Right lobe of liver (tissue), 6 donors: Measurements from ENCODE around the gene IPPK. TPM values are rescaled to one million over a fixed set of nuclear protein-coding genes. Genes with fewer than 3 reads are reported as not detected.
"Not testable (repeated sequence)": the region's sequence is repeated elsewhere in the genome, so short reads cannot be mapped to it uniquely, and the experiment has no call there.

ENCODE experiments used
- ATAC-seq, 4 donors: fragments of 200-7000 bp; cut with Tn5 transposase; one replicate each; pipeline ENCODE4 v1.9.1; 2020; ENCODE audit warnings: mild to moderate bottlenecking in 4 of 4, moderate library complexity in 4 of 4
- DNase-seq, 3 donors: peaks; one replicate each; pipeline ENCODE4 v3.0.0-alpha.2; 2020
- H3K27ac ChIP-seq, 3 donors: fragments of 200-600 bp; one replicate each; pipeline ENCODE4 v1.8.0; 2022
- H3K27me3 ChIP-seq, 2 donors: fragments of 200-600 bp; one replicate each; pipeline ENCODE4 v1.8.0; 2022
- H3K36me3 ChIP-seq, 4 donors: fragments of 200-600 bp; sonication (generic) in 1 of 4; one replicate each; pipeline versions ENCODE4 v1.5.1 to v1.8.0; 2017 to 2022; ENCODE audit warnings: control low read depth in 1 of 4
- H3K4me1 ChIP-seq, 4 donors: fragments of 200-600 bp; sonication (generic) in 1 of 4; one replicate each; pipeline versions ENCODE4 v1.5.1 to v1.8.0; 2017 to 2022; ENCODE audit warnings: control low read depth in 1 of 4
- H3K4me3 ChIP-seq, 3 donors: fragments of 200-600 bp; one replicate each; pipeline ENCODE4 v1.8.0; 2022
- H3K9me3 ChIP-seq, 4 donors: fragments of 200-600 bp; sonication (generic) in 1 of 4; one replicate each; pipeline versions ENCODE4 v1.5.1 to v1.8.0; 2017 to 2022; ENCODE audit warnings: control low read depth in 1 of 4
- CTCF ChIP-seq, 4 donors: fragments of 200-600 bp in 3 of 4; fragments of 450-650 bp in 1 of 4; IDR thresholded peaks; one replicate each; pipeline versions ENCODE4 v1.5.1 to v1.8.0; 2016 to 2022; ENCODE audit warnings: antibody characterized with exemption in 4 of 4, mild to moderate bottlenecking in 2 of 4
- POLR2A ChIP-seq: fragments of 450-650 bp; IDR thresholded peaks from one replicate; pipeline ENCODE4 v1.6.1; 2017; ENCODE audit warnings: antibody characterized with exemption, mild to moderate bottlenecking
- WGBS: methylation state at CpG from one replicate; pipeline ENCODE4 v1.1.6; 2018; ENCODE audit warnings: low coverage, low lambda C conversion rate; ENCODE audit not compliant: insufficient coverage; ENCODE audit errors: missing lambda C conversion rate; 5-methylcytosine and 5-hydroxymethylcytosine counted together
- intact Hi-C, 2 donors: fragments of 100-400 bp; cut with DNase I; formaldehyde crosslinking; loops; one replicate each; pipeline versions ENCODE4 v1.11.2 to v1.14.1; 2022
- total RNA-seq, 6 experiments: library from RNA; depleted of rRNA in 2 of 6; stranded (reverse); fragments of >200 nt in 2 of 6; fragmentation: NEBNext Ultra II Directional in 3 of 6; extraction: Animal tissue kit (Norgen Biotek cat#: 25700) in 3 of 6; gene quantifications; one replicate each; pipeline versions ENCODE4 v1.1.0 to v1.2.4, GENCODE V29; 2016 to 2023
- donor health status: DM: no; HTN: yes; CAD: no.
- donor health status: DM: no; HTN: no; CAD: no.
- donor health status: DM: no; HTN: no; CAD: no.
- donor health status: DM: no; HTN: yes; CAD: no.
- donor health status: DM: no; HTN: yes; CAD: no.

The IPPK gene
- total RNA-seq, 6 experiments from 2014 or later, result 2.4 to 4.9 (median 3.7) TPM

- no peak for TF ChIP-seq POLR2A
- no peak for TF ChIP-seq CTCF (IDR thresholded peaks at IDR 0.05)
- Histone ChIP-seq H3K36me3 (no peaks in the 10 kb centered on the region), H3K27ac (peak overlapping the region in 1 of 3 donors; percentile 2), H3K27me3 (no peaks in the 10 kb centered on the region), H3K4me3 (no peak overlapping the region), H3K9me3 (no peaks in the 10 kb centered on the region), H3K4me1 (peaks cover 0 to 4% (median 0%) of the 10 kb centered on the region in 4 donors)
- ATAC-seq (peak; percentile 55 to 65 (median 62)), DNase-seq (no peak)
- WGBS, result 40% methylated on average over 1 of the region's 2 CpGs
- intact Hi-C loops, result no loop called here
Observed at GRCh38 chr9:92598382-92598781, 71.5 kb downstream of the IPPK start.

GRCh38 chr9:92595930-92596329 lies 74.0 kb downstream of the IPPK start:
- TF ChIP-seq POLR2A, result no peak
- intact Hi-C loops, result no loop called here
- Histone ChIP-seq H3K4me3 (no peak overlapping the region), H3K36me3 (no peaks in the 10 kb centered on the region), H3K27me3 (no peaks in the 10 kb centered on the region), H3K27ac (no peak overlapping the region), H3K4me1 (peaks cover 0 to 4% (median 0%) of the 10 kb centered on the region in 4 donors), H3K9me3 (no peaks in the 10 kb centered on the region)
- WGBS, result 80% methylated on average over 1 of the region's 1 CpG
- DNase-seq (no peak), ATAC-seq (no peak)

GRCh38 chr9:92595075-92595474 lies 74.9 kb downstream of the IPPK start:
- DNase-seq, H3K36me3 ChIP-seq, H3K4me3 ChIP-seq, H3K27ac ChIP-seq, H3K9me3 ChIP-seq, H3K4me1 ChIP-seq, intact Hi-C loops, H3K27me3 ChIP-seq: not testable (repeated sequence)
- peak; percentile 26 to 61 (median 54) for ATAC-seq
- WGBS, result no CpG with 5 or more reads among the region's 1 CpG

- WGBS, result 51% methylated on average over 5 of the region's 7 CpGs
- ATAC-seq, result peak in 1 of 4 donors; percentile 31
Observed at GRCh38 chr9:92592946-92593861, 76.7 kb downstream of the IPPK start.

GRCh38 chr9:92592537-92592936 lies 77.4 kb downstream of the IPPK start:
- Histone ChIP-seq H3K4me1 (no peaks in the 10 kb centered on the region), H3K9me3 (no peaks in the 10 kb centered on the region), H3K4me3 (no peak overlapping the region), H3K27ac (no peak overlapping the region), H3K27me3 (no peaks in the 10 kb centered on the region), H3K36me3 (no peaks in the 10 kb centered on the region)
- DNase-seq (no peak), ATAC-seq (no peak)
- TF ChIP-seq CTCF (IDR thresholded peaks at IDR 0.05), result no peak
- no peak for TF ChIP-seq POLR2A
- WGBS, result 80% methylated on average over 1 of the region's 1 CpG
- intact Hi-C loops, result no loop called here

More at GRCh38 chr9:92592946-92593861, 76.7 kb downstream of the IPPK start:
- TF ChIP-seq POLR2A (no peak), CTCF (IDR thresholded peaks at IDR 0.05) (no peak)
- Histone ChIP-seq H3K4me3 (no peak overlapping the region), H3K27me3 (no peaks in the 10 kb centered on the region), H3K27ac (no peak overlapping the region), H3K36me3 (no peaks in the 10 kb centered on the region), H3K4me1 (peaks cover 0 to 4% (median 0%) of the 10 kb centered on the region in 4 donors), H3K9me3 (no peaks in the 10 kb centered on the region)
- intact Hi-C loops, result no loop called here
- DNase-seq, result no peak
